Measurements from ENCODE around the gene CCR8.
A peak's percentile ranks its signal among the peaks of the same experiment; 100 is the strongest.
"Not testable (repeated sequence)": the region's sequence is repeated elsewhere in the genome, so short reads cannot be mapped to it uniquely, and the experiment has no call there.

Gene CCR8

DNA sequence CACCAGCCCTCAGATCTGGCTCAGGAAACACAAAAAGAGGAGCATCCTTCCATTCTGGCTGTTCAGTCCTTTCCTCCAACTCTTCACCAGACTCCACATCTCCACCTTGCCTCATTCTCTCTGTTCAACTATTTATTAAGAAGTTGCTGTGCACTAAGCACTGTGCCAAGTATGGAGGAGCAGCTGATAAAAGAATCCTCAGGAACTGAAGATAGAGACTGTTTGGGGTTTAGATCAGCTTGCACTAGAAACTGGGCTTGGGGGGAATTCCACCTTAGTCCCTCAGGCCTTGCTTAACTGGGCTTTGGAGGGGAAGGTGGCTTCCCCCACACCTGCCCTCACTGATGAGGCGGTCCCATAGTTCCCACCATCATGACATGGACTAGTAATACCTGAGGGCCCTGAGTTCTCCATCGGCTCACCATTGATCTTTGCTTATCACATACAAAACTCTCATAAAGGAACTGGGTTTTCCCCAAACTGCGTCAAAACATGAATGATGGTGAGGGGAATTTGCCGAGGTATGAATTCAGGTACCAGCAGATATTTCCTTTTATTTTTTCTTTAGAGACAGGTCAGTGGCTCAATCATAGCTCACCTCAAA is 1.7 kb upstream of the CCR8 start:
- peak in 1 of 2 donors; percentile 27 for DNase-seq
- Mint-ChIP-seq H3K9me3 (no peaks in the 10 kb centered on the region), H3K27ac (peak overlapping the region; percentile 6 to 76), H3K4me1 (peaks cover 37% of the 10 kb centered on the region), H3K27me3 (no peaks in the 10 kb centered on the region), H3K4me3 (peak overlapping the region; percentile 24 to 25)
- peak; percentile 84 for ATAC-seq

- ATAC-seq (no peak), DNase-seq (no peak)
- Mint-ChIP-seq H3K9me3 (no peaks in the 10 kb centered on the region), H3K27me3 (no peaks in the 10 kb centered on the region), H3K4me1 (peaks cover 34% of the 10 kb centered on the region), H3K27ac (no peak overlapping the region), H3K4me3 (no peak overlapping the region)
Observed at GRCh38 chr3:39330824-39331223, 1.3 kb downstream of the CCR8 start.

DNA sequence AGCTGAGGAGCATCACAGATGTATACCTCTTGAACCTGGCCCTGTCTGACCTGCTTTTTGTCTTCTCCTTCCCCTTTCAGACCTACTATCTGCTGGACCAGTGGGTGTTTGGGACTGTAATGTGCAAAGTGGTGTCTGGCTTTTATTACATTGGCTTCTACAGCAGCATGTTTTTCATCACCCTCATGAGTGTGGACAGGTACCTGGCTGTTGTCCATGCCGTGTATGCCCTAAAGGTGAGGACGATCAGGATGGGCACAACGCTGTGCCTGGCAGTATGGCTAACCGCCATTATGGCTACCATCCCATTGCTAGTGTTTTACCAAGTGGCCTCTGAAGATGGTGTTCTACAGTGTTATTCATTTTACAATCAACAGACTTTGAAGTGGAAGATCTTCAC is 3.0 kb downstream of the CCR8 start:
- H3K27me3 Mint-ChIP-seq, result no peaks in the 10 kb centered on the region
- no peak overlapping the region for H3K4me3 Mint-ChIP-seq
- no peaks in the 10 kb centered on the region for H3K9me3 Mint-ChIP-seq
- H3K27ac Mint-ChIP-seq, result no peak overlapping the region
- no peak for DNase-seq
- no peak for ATAC-seq
- peaks cover 25% of the 10 kb centered on the region for H3K4me1 Mint-ChIP-seq

GRCh38 chr3:39333607-39334006 is 4.1 kb downstream of the CCR8 start:
- Mint-ChIP-seq H3K27me3 (no peaks in the 10 kb centered on the region), H3K4me1 (peaks cover 14% of the 10 kb centered on the region)
- no peak for ATAC-seq

DNA sequence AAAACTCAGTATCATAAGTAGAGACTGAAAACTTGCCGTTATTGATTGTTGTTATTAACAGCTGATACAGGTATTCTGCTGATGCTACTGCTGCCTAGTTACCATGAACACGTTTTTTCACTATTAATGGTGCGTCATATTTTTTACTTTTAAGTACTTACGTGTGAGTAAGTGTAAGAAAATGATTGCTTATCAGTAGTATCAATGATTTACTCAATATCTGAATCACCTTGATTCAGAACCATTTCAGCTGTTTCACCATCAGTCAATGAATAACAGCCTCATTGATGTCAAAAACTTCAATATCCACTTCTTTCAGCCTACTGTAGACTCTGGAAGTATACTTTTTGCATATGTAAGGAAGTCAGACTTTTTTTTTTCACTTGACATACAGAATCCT is 4.7 kb downstream of the CCR8 start:
- no peak for DNase-seq
- H3K4me1 Mint-ChIP-seq, result peaks cover 14% of the 10 kb centered on the region
- ATAC-seq, result no peak
- no peaks in the 10 kb centered on the region for H3K9me3 Mint-ChIP-seq
- H3K27ac Mint-ChIP-seq, result no peak overlapping the region
- H3K4me3 Mint-ChIP-seq, result no peak overlapping the region
- H3K27me3 Mint-ChIP-seq, result no peaks in the 10 kb centered on the region

More at GRCh38 chr3:39333607-39334006, 4.1 kb downstream of the CCR8 start:
- H3K9me3 Mint-ChIP-seq, result no peaks in the 10 kb centered on the region
- no peak for DNase-seq
- no peak overlapping the region for H3K4me3 Mint-ChIP-seq
- no peak overlapping the region for H3K27ac Mint-ChIP-seq

DNA sequence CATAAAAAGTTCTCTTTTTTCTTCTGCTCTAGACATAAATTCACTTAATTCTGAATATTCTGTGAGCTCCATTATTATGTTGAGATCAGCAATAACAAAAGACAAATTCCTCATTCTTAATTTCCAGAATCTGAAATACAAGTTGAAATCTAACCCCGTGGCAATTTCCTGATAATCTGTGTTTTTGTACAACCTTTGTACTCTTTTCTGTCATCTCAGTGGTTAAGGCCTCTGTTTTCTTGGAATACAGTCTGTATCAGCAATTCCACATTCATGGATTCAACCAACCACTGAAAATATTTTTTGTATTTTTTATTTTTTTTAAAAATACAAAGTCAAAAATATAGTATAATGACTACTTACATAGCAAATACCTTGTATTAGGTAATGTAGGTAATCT is 8.7 kb downstream of the CCR8 start:
- H3K4me1 Mint-ChIP-seq, result peaks cover 7% of the 10 kb centered on the region
- no peak overlapping the region for H3K4me3 Mint-ChIP-seq
- H3K27ac Mint-ChIP-seq, result no peak overlapping the region
- H3K27me3 Mint-ChIP-seq, result no peaks in the 10 kb centered on the region
- DNase-seq, result no peak
- no peaks in the 10 kb centered on the region for H3K9me3 Mint-ChIP-seq
- ATAC-seq, result no peak

GRCh38 chr3:39339086-39339485 is 9.6 kb downstream of the CCR8 start:
- H3K4me3 Mint-ChIP-seq, result no peak overlapping the region
- no peaks in the 10 kb centered on the region for H3K27me3 Mint-ChIP-seq
- H3K27ac Mint-ChIP-seq, result peak overlapping the region in 1 of 2 donors; percentile 48
- H3K4me1 Mint-ChIP-seq, result peaks cover 7% of the 10 kb centered on the region
- DNase-seq (no peak), ATAC-seq (no peak)
- no peaks in the 10 kb centered on the region for H3K9me3 Mint-ChIP-seq

GRCh38 chr3:39343076-39343717 is 13.7 kb downstream of the CCR8 start:
- ATAC-seq (no peak), DNase-seq (no peak)
- H3K4me1 Mint-ChIP-seq, result peaks cover 22% of the 10 kb centered on the region
- H3K9me3 Mint-ChIP-seq, result no peaks in the 10 kb centered on the region
- H3K4me3 Mint-ChIP-seq, result no peak overlapping the region
- H3K27ac Mint-ChIP-seq, result no peak overlapping the region
- no peaks in the 10 kb centered on the region for H3K27me3 Mint-ChIP-seq

- peaks cover 23% of the 10 kb centered on the region for H3K4me1 Mint-ChIP-seq
- no peak overlapping the region for H3K27ac Mint-ChIP-seq
- DNase-seq (no peak), ATAC-seq (no peak)
- no peak overlapping the region for H3K4me3 Mint-ChIP-seq
- no peaks in the 10 kb centered on the region for H3K9me3 Mint-ChIP-seq
- H3K27me3 Mint-ChIP-seq, result no peaks in the 10 kb centered on the region
Observed at GRCh38 chr3:39343760-39344159, 14.3 kb downstream of the CCR8 start.

- Mint-ChIP-seq H3K27me3 (no peaks in the 10 kb centered on the region), H3K27ac (no peak overlapping the region), H3K9me3 (no peaks in the 10 kb centered on the region), H3K4me3 (no peak overlapping the region), H3K4me1 (peaks cover 27% of the 10 kb centered on the region)
- no peak for DNase-seq
- ATAC-seq, result no peak
Observed at GRCh38 chr3:39344746-39345344, 15.3 kb downstream of the CCR8 start.

DNA sequence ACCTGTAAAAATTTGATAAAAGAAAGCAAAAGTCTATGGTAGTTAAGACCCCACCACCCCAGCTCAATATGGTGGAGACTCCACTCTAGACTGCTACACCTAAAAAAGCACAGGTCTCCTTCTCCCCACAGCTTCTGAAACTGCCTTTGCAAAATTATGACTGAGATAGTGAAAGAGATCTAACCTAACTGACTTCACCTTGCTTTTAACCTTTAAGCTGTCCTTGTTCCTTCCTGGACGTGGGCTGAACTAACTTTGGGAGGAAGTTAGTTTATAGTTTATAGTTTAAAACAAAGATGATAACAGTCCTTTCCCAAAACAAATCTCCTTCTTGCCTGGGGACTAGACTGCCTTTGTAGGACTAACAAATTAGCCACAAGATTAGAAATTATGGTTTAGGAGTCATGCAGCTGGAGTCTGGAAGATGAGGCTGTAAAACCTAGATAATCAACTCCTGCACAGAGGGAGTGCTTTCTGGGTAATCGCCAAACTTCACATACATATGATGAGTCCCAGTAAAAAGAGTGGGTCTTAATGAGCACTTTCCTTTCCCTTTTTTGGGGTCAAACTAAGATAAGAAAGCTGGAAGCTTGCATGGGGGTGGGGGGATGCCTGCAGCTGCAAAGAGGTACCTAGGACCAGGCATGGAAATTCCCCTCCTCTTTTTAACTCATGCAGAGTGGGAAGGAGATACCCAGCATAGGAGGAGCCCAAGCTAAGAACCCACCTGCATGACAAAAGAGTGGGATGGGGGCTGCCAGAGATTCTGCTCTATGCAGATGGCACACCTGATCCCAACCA is 17.5 kb downstream of the CCR8 start:
- DNase-seq (no peak), ATAC-seq (peak; percentile 94)
- H3K27me3 Mint-ChIP-seq, result no peaks in the 10 kb centered on the region
- peaks cover 35% of the 10 kb centered on the region for H3K4me1 Mint-ChIP-seq
- H3K27ac Mint-ChIP-seq, result peak overlapping the region; percentile 13 to 34
- no peaks in the 10 kb centered on the region for H3K9me3 Mint-ChIP-seq
- H3K4me3 Mint-ChIP-seq, result peak overlapping the region; percentile 35 to 56

GRCh38 chr3:39347586-39347876 is 18.0 kb downstream of the CCR8 start:
- H3K27ac Mint-ChIP-seq, result no peak overlapping the region
- H3K27me3 Mint-ChIP-seq, result no peaks in the 10 kb centered on the region
- H3K4me3 Mint-ChIP-seq, result peak overlapping the region in 1 of 2 donors; percentile 56
- DNase-seq (no peak), ATAC-seq (no peak)
- no peaks in the 10 kb centered on the region for H3K9me3 Mint-ChIP-seq
- H3K4me1 Mint-ChIP-seq, result peaks cover 35% of the 10 kb centered on the region

DNA sequence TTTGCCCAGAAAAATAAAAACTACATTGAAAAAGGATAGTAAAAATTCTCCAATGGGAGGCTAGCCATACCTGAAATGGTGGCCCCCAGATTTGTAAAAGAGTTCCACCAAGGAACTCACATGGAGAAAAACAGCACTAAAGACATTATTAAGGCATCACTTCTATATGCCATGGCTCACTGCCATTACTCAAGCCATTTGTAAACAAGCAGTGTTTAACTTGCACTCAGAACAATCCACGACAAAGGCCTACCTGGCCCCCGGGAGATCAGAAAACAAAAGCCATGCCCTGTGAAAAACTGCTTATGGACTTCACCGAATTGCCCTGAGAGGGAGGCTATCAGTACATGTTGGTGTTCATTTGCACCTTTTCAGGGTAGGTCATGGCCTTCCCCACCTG is 19.6 kb downstream of the CCR8 start:
- no peak for DNase-seq
- Mint-ChIP-seq H3K27ac (no peak overlapping the region), H3K4me3 (no peak overlapping the region), H3K9me3 (no peaks in the 10 kb centered on the region), H3K27me3 (no peaks in the 10 kb centered on the region), H3K4me1 (peaks cover 35% of the 10 kb centered on the region)
- no peak for ATAC-seq

- no peak overlapping the region for H3K27ac Mint-ChIP-seq
- H3K27me3 Mint-ChIP-seq, result no peaks in the 10 kb centered on the region
- DNase-seq (no peak), ATAC-seq (no peak)
- peaks cover 35% of the 10 kb centered on the region for H3K4me1 Mint-ChIP-seq
- H3K4me3 Mint-ChIP-seq, result no peak overlapping the region
- no peaks in the 10 kb centered on the region for H3K9me3 Mint-ChIP-seq
Observed at GRCh38 chr3:39350714-39351113, 21.2 kb downstream of the CCR8 start.

- not testable (repeated sequence) for H3K9me3 Mint-ChIP-seq, H3K27me3 Mint-ChIP-seq, H3K4me3 Mint-ChIP-seq, DNase-seq, H3K27ac Mint-ChIP-seq, ATAC-seq
- peaks cover 34% of the 10 kb centered on the region for H3K4me1 Mint-ChIP-seq
Observed at GRCh38 chr3:39351134-39351533, 21.6 kb downstream of the CCR8 start.
